Heart right ventricle (tissue), 16 donors: ENCODE measurements around the gene IL1RAPL2. TPM values are rescaled to one million over a fixed set of nuclear protein-coding genes. Genes with fewer than 3 reads are reported as not detected.
A peak's percentile ranks its signal among the peaks of the same experiment; 100 is the strongest.

ENCODE experiments used
- ATAC-seq, 8 donors: fragments of 200-7000 bp; cut with Tn5 transposase; one replicate each; pipeline ENCODE4 v1.9.1; 2020; ENCODE audit warnings: mild to moderate bottlenecking in 8 of 8, moderate library complexity in 8 of 8, moderate number of reproducible peaks in 1 of 8
- DNase-seq, 2 donors: peaks; one replicate each; pipeline ENCODE4 v3.0.0-alpha.2; 2020
- H3K27ac ChIP-seq, 10 donors: fragments of 200-600 bp; sonication (generic) in 2 of 10; one replicate each; pipeline versions ENCODE4 v1.5.0 to v1.8.0; 2020 to 2022; ENCODE audit warnings: mild to moderate bottlenecking in 3 of 10
- H3K27me3 ChIP-seq, 7 donors: fragments of 200-600 bp; one replicate each; pipeline ENCODE4 v1.8.0; 2021 to 2022; ENCODE audit warnings: mild to moderate bottlenecking in 2 of 7
- H3K36me3 ChIP-seq, 9 donors: fragments of 200-600 bp; sonication (generic) in 1 of 9; one replicate each; pipeline versions ENCODE4 v1.5.0 to v1.8.0; 2020 to 2022; ENCODE audit warnings: mild to moderate bottlenecking in 2 of 9
- H3K4me1 ChIP-seq, 9 donors: fragments of 200-600 bp; sonication (generic) in 1 of 9; one replicate each; pipeline versions ENCODE4 v1.5.0 to v1.8.0; 2020 to 2022; ENCODE audit warnings: mild to moderate bottlenecking in 4 of 9
- H3K4me3 ChIP-seq, 10 donors: fragments of 200-600 bp; sonication (generic) in 2 of 10; one replicate each; pipeline versions ENCODE4 v1.5.0 to v1.8.0; 2020 to 2022; ENCODE audit warnings: mild to moderate bottlenecking in 7 of 10, moderate library complexity in 2 of 10
- H3K9me3 ChIP-seq, 11 donors: fragments of 200-600 bp in 10 of 11; sonication (generic) in 2 of 11; one replicate each; pipeline versions ENCODE4 v1.5.0 to v1.8.0; 2013 to 2022; ENCODE audit warnings: mild to moderate bottlenecking in 2 of 11, control low read depth in 1 of 11, moderate library complexity in 1 of 11
- CTCF ChIP-seq, 9 donors: fragments of 200-600 bp; sonication (generic) in 2 of 9; IDR thresholded peaks; one replicate each; pipeline versions ENCODE4 v1.5.0 to v1.8.0; 2021 to 2022; ENCODE audit warnings: antibody characterized with exemption in 9 of 9, mild to moderate bottlenecking in 5 of 9, moderate library complexity in 1 of 9
- WGBS, 2 donors: extraction: QIAGEN DNeasy Blood & Tissue Kit; methylation state at CpG; one replicate each; pipeline ENCODE4 v1.1.7; 2013; ENCODE audit warnings: inconsistent platforms in 1 of 2; 5-methylcytosine and 5-hydroxymethylcytosine counted together
- intact Hi-C, 10 donors: fragments of 100-400 bp; cut with DNase I; formaldehyde crosslinking; loops; one replicate each; pipeline versions ENCODE4 v1.11.1 to v1.14.2; 2022
- polyA plus RNA-seq, 2 donors: library from polyadenylated mRNA; stranded (reverse); fragments of 200-250 nt; gene quantifications; one replicate each; pipeline ENCODE4 v1.2.3, GENCODE V29; 2013
- total RNA-seq, 10 donors: library from RNA; stranded (reverse); fragmentation: NEBNext Ultra II Directional in 3 of 10; extraction: Animal tissue kit (Norgen Biotek cat#: 25700) in 3 of 10; gene quantifications; one replicate each; pipeline versions ENCODE4 v1.2.1 to v1.2.4, GENCODE V29; 2021 to 2023
- donor health status: Arrhythmogenic right ventricular cardiomyopathy.
- donor health status: ischemic (EF 13 %, LVEDD 7.1; RV severe dilation, severe dysfunction).
- donor health status: healthy with polysubstance abuse.
- donor health status: DM: no; HTN: yes; CAD: no.
- donor health status: DM: no; HTN: no; CAD: no.
- donor health status: ischemic (EF 25% LVEDD 6.9; RV normal size, moderate dysfunction).
- donor health status: ischemic (EF 25% LVEDD 5.7; RV mildly dilated, moderate dysfunction).
- donor health status: healthy.
- donor health status: DM: yes; HTN: yes; CAD: no.
- donor health status: Ischemic cardiomyopathy.
- donor health status: ischemic (EF 35%, LVEDD 5.7; RV mildly dilated, moderate dysfunction).
- donor health status: nonischemic (EF 11% LVEDD 7.7; RV severe dilation, severe dysfunction).
- donor health status: DM: yes; HTN: yes; CAD: no.
- donor health status: PGD.
- donor health status: ischemic (EF 29% LVEDD 5.4; RV normal size, mild dysfunction).
- donor health status: nonischemic (EF 23%, LVEDD 6.1; RV moderate dilation, normal function).

Gene IL1RAPL2
- total and polyA plus RNA-seq, 12 donors: 0.01 TPM; not detected in 11

GRCh38 chrX:105260291-105261043 is 694.5 kb downstream of the IL1RAPL2 start:
- WGBS, 2 donors: 72 to 82% methylated on average over 8 of the region's 8 CpGs
- no peak overlapping the region for H3K4me3 ChIP-seq
- peaks cover 0 to 24% (median 0%) of the 10 kb centered on the region in 7 donors for H3K27me3 ChIP-seq
- DNase-seq: peak; percentile 3 to 10
- no peaks in the 10 kb centered on the region for H3K36me3 ChIP-seq
- ATAC-seq: peak in 7 of 8 donors; percentile 17 to 64 (median 51)
- H3K27ac ChIP-seq: no peak overlapping the region
- peaks cover 0 to 6% (median 0%) of the 10 kb centered on the region in 11 donors for H3K9me3 ChIP-seq
- H3K4me1 ChIP-seq: no peaks in the 10 kb centered on the region
- intact Hi-C loops: no loop called here
- TF ChIP-seq CTCF (IDR thresholded peaks at IDR 0.05): no peak

DNA sequence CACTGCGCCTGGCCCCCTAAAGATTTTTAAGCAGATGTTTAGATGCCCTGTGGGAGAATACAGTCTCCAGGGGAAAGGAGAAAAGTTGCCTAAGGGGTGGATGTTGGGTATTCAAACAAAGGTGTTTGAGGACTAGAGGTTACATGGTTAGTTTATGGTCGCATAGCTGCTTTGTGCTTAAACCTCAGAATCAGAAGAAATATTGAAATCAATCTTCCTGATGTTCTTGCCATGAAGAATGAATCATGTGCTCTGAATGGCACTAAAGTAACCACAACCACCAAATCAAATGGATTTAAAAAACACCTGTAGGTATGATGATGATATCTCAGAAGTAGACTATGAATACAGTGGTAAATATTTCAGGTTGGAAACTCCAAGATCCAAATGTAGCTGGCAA is 697.2 kb downstream of the IL1RAPL2 start:
- H3K27ac ChIP-seq: no peak overlapping the region
- TF ChIP-seq CTCF (IDR thresholded peaks at IDR 0.05): no peak
- ATAC-seq (no peak), DNase-seq (no peak)
- H3K27me3 ChIP-seq: peaks cover 0 to 38% (median 0%) of the 10 kb centered on the region in 7 donors
- 94 to 97% methylated on average over 2 of the region's 2 CpGs for WGBS, 2 donors
- peaks cover 0 to 4% (median 0%) of the 10 kb centered on the region in 11 donors for H3K9me3 ChIP-seq
- no peaks in the 10 kb centered on the region for H3K36me3 ChIP-seq
- H3K4me3 ChIP-seq: no peak overlapping the region
- H3K4me1 ChIP-seq: no peaks in the 10 kb centered on the region
- intact Hi-C loops: no loop called here

DNA sequence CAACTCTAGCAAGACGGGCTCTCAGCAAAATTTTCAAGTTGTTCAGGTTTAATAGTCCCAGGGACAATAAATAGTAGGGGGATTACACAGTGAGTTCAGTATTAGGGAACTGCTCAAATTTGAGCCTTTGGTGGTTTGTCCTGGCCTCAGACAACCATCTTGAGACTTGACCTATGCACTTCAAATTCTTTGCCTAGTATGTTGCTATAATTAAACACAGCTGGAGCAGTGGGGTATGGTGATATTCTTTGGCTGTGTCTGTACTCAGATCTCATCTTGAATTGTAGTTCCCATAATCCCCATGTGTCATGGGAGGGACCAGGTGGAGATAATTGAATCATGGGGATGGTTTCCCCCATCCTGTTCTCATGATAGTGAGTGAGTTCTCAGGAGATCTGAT is 697.8 kb downstream of the IL1RAPL2 start:
- H3K27ac ChIP-seq: no peak overlapping the region
- no peak for TF ChIP-seq CTCF (IDR thresholded peaks at IDR 0.05)
- intact Hi-C loops: no loop called here
- no peak for ATAC-seq
- H3K36me3 ChIP-seq: no peaks in the 10 kb centered on the region
- no peak overlapping the region for H3K4me3 ChIP-seq
- H3K27me3 ChIP-seq: peaks cover 0 to 38% (median 0%) of the 10 kb centered on the region in 7 donors
- H3K4me1 ChIP-seq: no peaks in the 10 kb centered on the region
- H3K9me3 ChIP-seq: no peaks in the 10 kb centered on the region
- 81 to 92% methylated on average over 1 of the region's 1 CpG for WGBS, 2 donors
- DNase-seq: no peak

DNA sequence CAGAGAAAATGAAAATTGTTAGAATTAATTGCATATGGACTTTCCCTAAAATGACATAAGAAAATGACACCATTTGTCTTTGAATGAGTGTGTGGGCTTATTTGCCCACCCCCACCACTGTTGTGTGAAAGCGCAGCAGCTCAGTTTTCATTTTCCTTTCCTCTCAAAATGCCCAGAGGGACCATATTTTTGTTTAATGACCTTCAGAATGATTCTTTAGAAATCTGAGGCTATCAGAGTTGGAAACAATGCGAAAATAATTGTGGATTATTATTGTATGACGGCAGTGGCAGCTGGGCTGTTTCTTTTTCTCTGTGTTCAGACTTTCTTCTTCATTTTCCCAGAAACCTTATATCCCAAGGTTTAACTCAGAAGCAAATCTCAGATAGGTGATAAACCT is 699.1 kb downstream of the IL1RAPL2 start:
- intact Hi-C loops: no loop called here
- TF ChIP-seq CTCF (IDR thresholded peaks at IDR 0.05): no peak
- Histone ChIP-seq H3K27ac (no peak overlapping the region), H3K9me3 (no peaks in the 10 kb centered on the region), H3K4me3 (no peak overlapping the region), H3K36me3 (no peaks in the 10 kb centered on the region), H3K27me3 (peaks cover 0 to 40% (median 0%) of the 10 kb centered on the region in 7 donors), H3K4me1 (no peaks in the 10 kb centered on the region)
- 58 to 66% methylated on average over 3 of the region's 3 CpGs for WGBS, 2 donors
- ATAC-seq (no peak), DNase-seq (no peak)
